Measurements from ENCODE around the gene CAMTA1.

Gene CAMTA1

DNA sequence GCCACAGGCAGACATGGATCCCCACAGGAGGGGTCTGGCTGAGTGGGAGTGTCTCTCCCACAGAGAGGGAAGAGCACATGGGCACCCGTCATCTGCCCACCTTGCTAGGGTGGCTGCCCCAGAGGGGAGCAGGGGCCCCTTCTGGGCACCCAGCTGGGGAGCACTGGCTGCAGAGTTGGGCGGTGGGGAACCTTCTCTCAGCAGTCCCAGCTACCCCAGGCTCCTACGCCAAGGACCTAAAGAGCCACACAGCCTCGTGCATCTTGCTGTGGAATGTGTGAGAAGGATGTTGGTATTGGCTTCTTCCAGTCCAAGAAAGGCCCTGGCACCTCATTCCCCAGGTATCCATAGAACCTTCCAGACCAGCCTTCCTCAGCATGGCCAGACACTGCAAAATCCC is 735.2 kb downstream of the CAMTA1 start:
- Histone ChIP-seq H3F3A (ENCODE audit: insufficient read depth, low read length) (no peaks in the 10 kb centered on the region), H3K79me2 (ENCODE audit: low read length) (no peaks in the 10 kb centered on the region), H3K36me3 (replicated peaks; ENCODE audit: insufficient read depth, low read length) (no peaks in the 10 kb centered on the region), H3K9me2 (replicated peaks; ENCODE audit: insufficient read depth, low read length) (no peaks in the 10 kb centered on the region), H3K27ac (ENCODE audit: low read length) (no peak overlapping the region), H3K4me2 (ENCODE audit: low read depth, low read length) (no peak overlapping the region), H3K27me3 (replicated peaks; ENCODE audit: insufficient read depth, low read length) (peaks cover 92% of the 10 kb centered on the region), H3K9ac (ENCODE audit: low read length) (no peak overlapping the region), H3K4me1 (ENCODE audit: low read length) (no peaks in the 10 kb centered on the region), H3K9me3 (replicated peaks; ENCODE audit: insufficient read depth, low read length) (no peaks in the 10 kb centered on the region), H4K20me1 (ENCODE audit: insufficient read depth, low read length) (no peaks in the 10 kb centered on the region), H2AFZ (ENCODE audit: low read length) (no peak overlapping the region), H3K4me3 (ENCODE audit: low read length) (no peak overlapping the region)
- TF ChIP-seq, protein P1, sequence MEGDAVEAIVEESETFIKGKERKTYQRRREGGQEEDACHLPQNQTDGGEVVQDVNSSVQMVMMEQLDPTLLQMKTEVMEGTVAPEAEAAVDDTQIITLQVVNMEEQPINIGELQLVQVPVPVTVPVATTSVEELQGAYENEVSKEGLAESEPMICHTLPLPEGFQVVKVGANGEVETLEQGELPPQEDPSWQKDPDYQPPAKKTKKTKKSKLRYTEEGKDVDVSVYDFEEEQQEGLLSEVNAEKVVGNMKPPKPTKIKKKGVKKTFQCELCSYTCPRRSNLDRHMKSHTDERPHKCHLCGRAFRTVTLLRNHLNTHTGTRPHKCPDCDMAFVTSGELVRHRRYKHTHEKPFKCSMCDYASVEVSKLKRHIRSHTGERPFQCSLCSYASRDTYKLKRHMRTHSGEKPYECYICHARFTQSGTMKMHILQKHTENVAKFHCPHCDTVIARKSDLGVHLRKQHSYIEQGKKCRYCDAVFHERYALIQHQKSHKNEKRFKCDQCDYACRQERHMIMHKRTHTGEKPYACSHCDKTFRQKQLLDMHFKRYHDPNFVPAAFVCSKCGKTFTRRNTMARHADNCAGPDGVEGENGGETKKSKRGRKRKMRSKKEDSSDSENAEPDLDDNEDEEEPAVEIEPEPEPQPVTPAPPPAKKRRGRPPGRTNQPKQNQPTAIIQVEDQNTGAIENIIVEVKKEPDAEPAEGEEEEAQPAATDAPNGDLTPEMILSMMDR (IDR thresholded peaks at IDR 0.05; ENCODE audit: low read length), result no peak
- TF ChIP-seq EZH2phosphoT487 (IDR thresholded peaks at IDR 0.05; ENCODE audit: low read length), result no peak
- no peak for TF ChIP-seq EZH2 (optimal IDR thresholded peaks at IDR 0.05; ENCODE audit: low read depth, low read length)
- no peak for DNase-seq

DNA sequence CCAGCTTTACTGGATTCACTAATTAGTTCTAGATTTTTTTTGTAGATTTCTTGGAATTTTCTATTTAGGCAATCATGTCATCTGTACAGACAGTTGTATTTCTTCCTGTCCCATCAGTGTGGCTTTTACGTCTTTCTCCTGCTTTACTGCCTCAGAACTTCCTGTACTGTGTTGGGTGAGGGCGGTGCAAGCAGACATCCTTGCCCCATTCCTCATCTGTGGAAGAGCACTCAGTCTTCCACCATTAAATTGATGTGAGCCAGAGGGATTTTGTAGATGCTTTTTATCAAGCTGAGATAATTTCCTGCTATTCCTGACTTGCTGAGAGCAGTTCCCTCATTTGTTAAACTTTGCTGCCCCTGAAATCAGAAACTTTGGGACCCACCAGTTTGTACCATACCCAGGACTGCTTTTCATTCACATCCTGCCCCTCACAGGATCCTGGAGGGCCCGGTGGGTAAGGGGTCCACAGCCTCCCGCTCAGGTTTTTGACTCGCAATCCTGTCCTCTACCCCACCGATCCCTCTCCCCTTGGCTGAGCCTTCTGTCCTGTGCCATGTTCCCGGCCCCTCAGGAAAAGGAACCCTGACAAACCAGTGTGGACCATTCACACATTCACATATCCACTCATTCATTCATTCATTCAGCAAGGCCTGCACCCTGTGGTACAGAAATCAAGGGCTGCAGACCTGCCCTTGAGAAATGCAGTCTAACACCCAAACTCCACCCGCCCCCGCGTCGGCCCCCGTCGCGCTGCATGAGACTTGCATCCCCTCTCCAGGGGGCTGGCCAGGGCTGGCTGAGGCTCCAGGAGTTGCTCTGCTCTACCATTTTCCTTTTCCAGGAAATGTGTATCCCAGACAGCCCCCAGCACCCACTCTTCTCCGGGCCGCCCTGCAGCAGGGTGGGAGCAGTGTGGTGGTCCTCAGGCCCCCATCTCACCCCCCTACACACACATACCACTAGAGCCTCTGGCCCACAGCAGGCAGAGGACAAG is 739.4 kb downstream of the CAMTA1 start:
- no peak overlapping the region for H3K27ac ChIP-seq (ENCODE audit: low read length)
- no peaks in the 10 kb centered on the region for H3K36me3 ChIP-seq (replicated peaks; ENCODE audit: insufficient read depth, low read length)
- H3K27me3 ChIP-seq (replicated peaks; ENCODE audit: insufficient read depth, low read length), result peaks cover 94% of the 10 kb centered on the region
- H3K4me3 ChIP-seq (ENCODE audit: low read length), result no peak overlapping the region
- no peaks in the 10 kb centered on the region for H3K9me2 ChIP-seq (replicated peaks; ENCODE audit: insufficient read depth, low read length)
- H3F3A ChIP-seq (ENCODE audit: insufficient read depth, low read length), result no peaks in the 10 kb centered on the region
- H3K4me2 ChIP-seq (ENCODE audit: low read depth, low read length), result no peak overlapping the region
- TF ChIP-seq, protein P1 (IDR thresholded peaks at IDR 0.05; ENCODE audit: low read length), result no peak
- no peak for TF ChIP-seq EZH2 (optimal IDR thresholded peaks at IDR 0.05; ENCODE audit: low read depth, low read length)
- no peak for TF ChIP-seq EZH2phosphoT487 (IDR thresholded peaks at IDR 0.05; ENCODE audit: low read length)
- H4K20me1 ChIP-seq (ENCODE audit: insufficient read depth, low read length), result no peaks in the 10 kb centered on the region
- H3K4me1 ChIP-seq (ENCODE audit: low read length), result no peaks in the 10 kb centered on the region
- H3K9ac ChIP-seq (ENCODE audit: low read length), result no peak overlapping the region
- DNase-seq, result no peak
- no peak overlapping the region for H2AFZ ChIP-seq (ENCODE audit: low read length)
- no peaks in the 10 kb centered on the region for H3K79me2 ChIP-seq (ENCODE audit: low read length)
- no peaks in the 10 kb centered on the region for H3K9me3 ChIP-seq (replicated peaks; ENCODE audit: insufficient read depth, low read length)

DNA sequence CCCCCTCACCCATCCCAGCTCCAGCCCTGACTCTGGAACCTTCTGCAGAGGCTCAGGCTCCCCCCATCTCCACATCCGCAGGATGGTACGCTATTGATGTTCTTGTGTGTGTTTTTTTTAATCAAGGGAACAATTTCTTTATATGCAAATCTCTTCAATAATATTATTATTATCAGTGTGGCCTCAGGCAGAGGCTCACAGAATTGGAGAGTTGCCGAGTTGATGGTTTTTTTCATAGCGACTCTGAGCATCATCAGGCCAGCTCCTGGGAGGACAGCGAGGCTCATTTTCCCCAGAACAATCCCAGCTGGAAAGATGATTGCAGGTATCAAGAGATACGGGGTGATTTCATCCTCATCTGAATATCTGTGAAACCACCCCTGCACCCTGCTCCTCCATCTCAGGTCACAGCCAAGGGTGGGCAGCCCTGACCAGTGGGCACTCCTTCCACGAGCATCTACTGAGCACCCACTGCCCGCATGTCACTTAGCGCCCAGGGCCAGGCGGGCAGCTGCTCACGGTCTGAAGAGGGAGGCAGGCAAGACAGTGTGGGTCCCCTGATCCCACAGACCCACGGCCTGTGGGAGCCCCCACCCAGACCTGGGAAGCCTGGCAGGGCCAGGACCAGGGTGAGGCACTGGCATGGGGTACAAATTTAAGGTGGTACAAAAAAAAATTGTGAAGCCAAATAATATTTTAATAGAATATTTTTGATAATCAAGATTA is 740.2 kb downstream of the CAMTA1 start:
- peaks cover 97% of the 10 kb centered on the region for H3K27me3 ChIP-seq (replicated peaks; ENCODE audit: insufficient read depth, low read length)
- H3F3A ChIP-seq (ENCODE audit: insufficient read depth, low read length), result no peaks in the 10 kb centered on the region
- H3K4me2 ChIP-seq (ENCODE audit: low read depth, low read length), result no peak overlapping the region
- no peak for DNase-seq
- H3K4me1 ChIP-seq (ENCODE audit: low read length), result no peaks in the 10 kb centered on the region
- TF ChIP-seq EZH2 (optimal IDR thresholded peaks at IDR 0.05; ENCODE audit: low read depth, low read length), result no peak
- TF ChIP-seq EZH2phosphoT487 (IDR thresholded peaks at IDR 0.05; ENCODE audit: low read length), result no peak
- TF ChIP-seq, protein P1 (IDR thresholded peaks at IDR 0.05; ENCODE audit: low read length), result no peak
- H3K9me3 ChIP-seq (replicated peaks; ENCODE audit: insufficient read depth, low read length), result no peaks in the 10 kb centered on the region
- no peak overlapping the region for H3K9ac ChIP-seq (ENCODE audit: low read length)
- no peaks in the 10 kb centered on the region for H3K79me2 ChIP-seq (ENCODE audit: low read length)
- no peaks in the 10 kb centered on the region for H3K36me3 ChIP-seq (replicated peaks; ENCODE audit: insufficient read depth, low read length)
- H3K27ac ChIP-seq (ENCODE audit: low read length), result no peak overlapping the region
- H3K9me2 ChIP-seq (replicated peaks; ENCODE audit: insufficient read depth, low read length), result no peaks in the 10 kb centered on the region
- H2AFZ ChIP-seq (ENCODE audit: low read length), result no peak overlapping the region
- H4K20me1 ChIP-seq (ENCODE audit: insufficient read depth, low read length), result no peaks in the 10 kb centered on the region
- H3K4me3 ChIP-seq (ENCODE audit: low read length), result no peak overlapping the region
